Cardiac muscle cell (in vitro differentiated cells and primary cell): Measurements from ENCODE around the gene CCER1. TPM values are rescaled to one million over a fixed set of nuclear protein-coding genes. Genes with fewer than 3 reads are reported as not detected.

Experiments used
- DNase-seq, 2 donors: peaks; one replicate each; pipeline versions ENCODE4 v3.0.0 to v3.0.0-alpha.2; 2010 to 2017; ENCODE audit warnings: low read depth in 1 of 2, low spot score in 1 of 2
- H3K27ac ChIP-seq: fragments of 200-600 bp; sonication (generic); 2 replicates; pipeline ENCODE4 v1.5.1; 2016
- H3K27me3 ChIP-seq: fragments of 200-600 bp; sonication (generic); 2 replicates; pipeline ENCODE4 v1.6.0; 2016; ENCODE audit warnings: control low read depth
- H3K36me3 ChIP-seq: fragments of 200-600 bp; sonication (generic); 2 replicates; pipeline ENCODE4 v1.5.1; 2016; ENCODE audit warnings: control low read depth
- H3K4me1 ChIP-seq: fragments of 200-600 bp; sonication (generic); 2 replicates; pipeline ENCODE4 v1.8.1; 2017; ENCODE audit warnings: low read depth, mild to moderate bottlenecking, mixed run types
- H3K4me3 ChIP-seq: fragments of 200-600 bp; sonication (generic); 2 replicates; pipeline ENCODE4 v1.5.1; 2016; ENCODE audit warnings: mild to moderate bottlenecking
- H3K9me3 ChIP-seq: fragments of 200-600 bp; sonication (generic); 2 replicates; pipeline ENCODE4 v1.5.1; 2017; ENCODE audit warnings: low read depth, mild to moderate bottlenecking, control low read depth
- polyA plus RNA-seq: library from polyadenylated mRNA; unstranded; fragments of >200 nt; fragmentation: Nextera tagmentation; extraction: Ambion mirVana; gene quantifications from 2 replicates; pipeline ENCODE4 v1.2.1, GENCODE V29; 2016
- total RNA-seq: library from RNA; depleted of rRNA; stranded (reverse); fragments of >200 nt; gene quantifications from 2 replicates; pipeline ENCODE4 v1.2.3, GENCODE V29; 2016
- TF ChIP-seq, protein P1 (sequence below): IDR thresholded peaks from 2 replicates; pipeline ENCODE4 v1.5.1; 2012; ENCODE audit warnings: low read depth, mild to moderate bottlenecking, low read length

The CCER1 gene
- total and polyA plus RNA-seq, 2 experiments from 2014 or later: not detected

DNA sequence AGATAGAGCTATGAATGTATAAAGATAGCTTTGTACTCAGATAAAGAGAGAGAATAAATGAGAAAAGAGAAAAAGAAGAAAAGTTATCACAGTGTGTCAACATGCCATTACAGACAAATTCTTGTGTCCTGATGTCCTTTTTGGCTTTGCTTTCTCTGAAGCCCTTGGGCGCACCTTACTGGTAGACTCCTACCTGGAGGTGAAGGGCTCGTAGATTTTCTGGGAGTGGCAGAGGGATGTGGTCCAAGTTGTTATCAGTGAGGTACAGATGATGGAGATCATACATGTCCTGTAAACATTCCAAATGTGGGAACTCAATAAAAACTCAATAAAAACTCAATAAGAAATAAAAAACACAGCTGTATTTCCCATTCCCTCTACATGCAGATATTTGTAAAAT lies 14.9 kb upstream of the CCER1 start:
- DNase-seq: no peak
- Histone ChIP-seq H3K4me3 (no peak overlapping the region), H3K9me3 (no peaks in the 10 kb centered on the region), H3K4me1 (no peaks in the 10 kb centered on the region), H3K27ac (no peak overlapping the region), H3K36me3 (no peaks in the 10 kb centered on the region), H3K27me3 (no peaks in the 10 kb centered on the region)
- TF ChIP-seq, protein P1, sequence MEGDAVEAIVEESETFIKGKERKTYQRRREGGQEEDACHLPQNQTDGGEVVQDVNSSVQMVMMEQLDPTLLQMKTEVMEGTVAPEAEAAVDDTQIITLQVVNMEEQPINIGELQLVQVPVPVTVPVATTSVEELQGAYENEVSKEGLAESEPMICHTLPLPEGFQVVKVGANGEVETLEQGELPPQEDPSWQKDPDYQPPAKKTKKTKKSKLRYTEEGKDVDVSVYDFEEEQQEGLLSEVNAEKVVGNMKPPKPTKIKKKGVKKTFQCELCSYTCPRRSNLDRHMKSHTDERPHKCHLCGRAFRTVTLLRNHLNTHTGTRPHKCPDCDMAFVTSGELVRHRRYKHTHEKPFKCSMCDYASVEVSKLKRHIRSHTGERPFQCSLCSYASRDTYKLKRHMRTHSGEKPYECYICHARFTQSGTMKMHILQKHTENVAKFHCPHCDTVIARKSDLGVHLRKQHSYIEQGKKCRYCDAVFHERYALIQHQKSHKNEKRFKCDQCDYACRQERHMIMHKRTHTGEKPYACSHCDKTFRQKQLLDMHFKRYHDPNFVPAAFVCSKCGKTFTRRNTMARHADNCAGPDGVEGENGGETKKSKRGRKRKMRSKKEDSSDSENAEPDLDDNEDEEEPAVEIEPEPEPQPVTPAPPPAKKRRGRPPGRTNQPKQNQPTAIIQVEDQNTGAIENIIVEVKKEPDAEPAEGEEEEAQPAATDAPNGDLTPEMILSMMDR: no peak

DNA sequence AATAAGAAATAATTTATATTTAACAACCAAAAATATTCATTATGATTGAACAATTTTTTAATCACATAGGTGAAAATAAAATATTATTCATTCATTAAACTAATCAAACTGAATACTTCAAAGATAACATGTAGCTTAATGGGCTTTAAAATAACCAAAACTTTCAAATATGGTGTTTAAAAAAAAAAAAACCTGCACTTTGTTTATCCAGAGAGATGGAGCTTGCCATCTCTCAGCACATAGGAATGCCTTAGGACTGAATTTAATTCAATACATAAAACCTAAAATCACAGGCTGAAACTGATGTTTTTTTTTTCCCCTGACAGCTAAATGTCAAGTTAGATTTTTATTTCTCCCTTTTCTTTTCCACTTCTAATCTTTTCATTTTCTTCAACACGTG lies 14.4 kb upstream of the CCER1 start:
- TF ChIP-seq, protein P1: no peak
- no peaks in the 10 kb centered on the region for H3K9me3 ChIP-seq
- DNase-seq: no peak
- no peak overlapping the region for H3K4me3 ChIP-seq
- H3K27me3 ChIP-seq: no peaks in the 10 kb centered on the region
- H3K27ac ChIP-seq: no peak overlapping the region
- H3K4me1 ChIP-seq: no peaks in the 10 kb centered on the region
- no peaks in the 10 kb centered on the region for H3K36me3 ChIP-seq

DNA sequence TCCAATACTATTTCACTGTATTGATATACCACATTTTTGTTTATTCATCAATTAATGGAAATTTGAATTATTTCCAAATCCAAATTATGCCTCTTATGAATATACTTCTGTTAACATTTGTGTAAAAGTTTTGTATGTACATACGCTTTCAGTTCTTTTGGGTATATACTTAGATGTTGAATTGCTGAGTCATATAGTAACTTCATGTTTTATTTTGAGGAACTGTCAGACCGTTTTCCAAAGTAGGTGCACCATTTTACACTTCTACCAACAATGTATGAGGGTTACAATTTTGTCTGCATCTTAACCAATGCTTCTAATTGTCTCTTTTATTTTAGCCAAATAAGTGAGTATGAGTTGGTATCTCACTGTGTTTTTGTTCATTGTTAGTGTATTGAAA lies 10.2 kb upstream of the CCER1 start:
- H3K27ac ChIP-seq: no peak overlapping the region
- no peak overlapping the region for H3K4me3 ChIP-seq
- no peak for DNase-seq
- H3K9me3 ChIP-seq: no peaks in the 10 kb centered on the region
- H3K4me1 ChIP-seq: no peaks in the 10 kb centered on the region
- no peaks in the 10 kb centered on the region for H3K36me3 ChIP-seq
- H3K27me3 ChIP-seq: no peaks in the 10 kb centered on the region
- TF ChIP-seq, protein P1: no peak

DNA sequence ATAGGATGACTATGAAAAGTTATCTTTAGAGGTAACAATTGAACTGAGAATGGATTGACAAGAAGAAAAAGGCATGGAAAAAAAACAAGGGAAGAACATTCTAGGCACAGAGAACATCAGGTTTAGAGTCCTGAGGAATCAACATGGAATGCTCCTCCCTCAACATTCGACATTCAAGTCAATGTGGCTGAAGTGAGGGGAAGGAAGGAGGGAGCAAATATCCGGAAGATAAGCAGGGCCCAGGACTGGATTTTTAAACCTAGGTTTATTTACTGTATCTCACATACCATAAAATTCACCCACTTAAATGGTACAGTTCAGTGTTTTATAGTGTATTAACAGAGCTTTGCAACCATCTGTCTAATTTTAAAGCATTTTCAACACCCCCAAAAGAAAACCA lies 9.6 kb upstream of the CCER1 start:
- Histone ChIP-seq H3K27ac (no peak overlapping the region), H3K36me3 (no peaks in the 10 kb centered on the region), H3K4me1 (no peaks in the 10 kb centered on the region), H3K27me3 (no peaks in the 10 kb centered on the region), H3K4me3 (no peak overlapping the region), H3K9me3 (no peaks in the 10 kb centered on the region)
- no peak for DNase-seq
- TF ChIP-seq, protein P1: no peak

DNA sequence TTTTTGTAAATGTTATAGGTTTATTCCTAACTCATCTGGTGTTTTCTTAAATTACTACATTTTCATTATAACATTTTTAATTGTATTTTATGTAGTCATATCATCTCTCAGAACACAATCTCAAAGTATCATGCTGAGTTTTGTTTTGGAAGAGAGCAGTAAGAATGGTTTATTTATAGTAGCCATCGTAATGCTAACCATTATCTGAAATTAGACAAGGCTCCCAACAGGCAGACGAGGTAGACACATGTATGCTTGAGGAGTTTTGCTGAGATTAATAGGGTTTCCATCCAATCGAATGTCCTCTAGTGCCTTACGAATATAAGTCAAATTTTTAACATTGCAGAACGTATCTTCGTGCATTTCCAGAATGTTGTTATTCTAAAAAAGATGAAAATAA lies 9.0 kb upstream of the CCER1 start:
- H3K27ac ChIP-seq: no peak overlapping the region
- TF ChIP-seq, protein P1: no peak
- no peaks in the 10 kb centered on the region for H3K27me3 ChIP-seq
- no peaks in the 10 kb centered on the region for H3K4me1 ChIP-seq
- no peaks in the 10 kb centered on the region for H3K36me3 ChIP-seq
- H3K9me3 ChIP-seq: no peaks in the 10 kb centered on the region
- H3K4me3 ChIP-seq: no peak overlapping the region
- peak in 1 of 2 donors; percentile 6 for DNase-seq

DNA sequence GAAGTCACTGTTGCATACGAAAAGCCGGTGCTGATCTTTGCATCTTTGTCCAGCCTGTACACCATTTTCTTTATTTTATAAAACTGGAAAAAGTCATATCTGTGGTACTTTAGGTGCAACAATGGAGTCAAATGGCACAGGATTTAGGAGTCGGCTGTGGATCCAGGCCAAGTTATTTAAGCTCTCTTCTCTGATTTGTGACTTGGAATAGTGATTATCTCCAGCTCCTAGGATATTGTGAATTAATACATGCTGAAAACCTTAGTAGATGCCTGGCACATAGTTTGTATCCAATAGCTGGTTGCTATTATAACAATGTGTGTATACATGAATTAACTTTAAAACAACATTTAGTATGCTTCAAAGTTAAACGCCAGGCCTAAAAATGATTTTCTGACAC lies 6.2 kb upstream of the CCER1 start:
- H3K27me3 ChIP-seq: no peaks in the 10 kb centered on the region
- no peaks in the 10 kb centered on the region for H3K9me3 ChIP-seq
- H3K4me1 ChIP-seq: no peaks in the 10 kb centered on the region
- H3K27ac ChIP-seq: no peak overlapping the region
- DNase-seq: no peak
- TF ChIP-seq, protein P1: no peak
- H3K4me3 ChIP-seq: no peak overlapping the region
- no peaks in the 10 kb centered on the region for H3K36me3 ChIP-seq
